HG03432 (cell line): ENCODE measurements around the gene SNX32.
A peak's percentile ranks its signal among the peaks of the same experiment; 100 is the strongest.

Source experiments
- ATAC-seq: cut with Tn5 transposase; IDR thresholded peaks from one replicate; pipeline ENCODE4 v1.9.1; 2021; ENCODE audit warnings: mild to moderate bottlenecking, moderate library complexity; ENCODE audit not compliant: unreplicated experiment

The SNX32 gene

DNA sequence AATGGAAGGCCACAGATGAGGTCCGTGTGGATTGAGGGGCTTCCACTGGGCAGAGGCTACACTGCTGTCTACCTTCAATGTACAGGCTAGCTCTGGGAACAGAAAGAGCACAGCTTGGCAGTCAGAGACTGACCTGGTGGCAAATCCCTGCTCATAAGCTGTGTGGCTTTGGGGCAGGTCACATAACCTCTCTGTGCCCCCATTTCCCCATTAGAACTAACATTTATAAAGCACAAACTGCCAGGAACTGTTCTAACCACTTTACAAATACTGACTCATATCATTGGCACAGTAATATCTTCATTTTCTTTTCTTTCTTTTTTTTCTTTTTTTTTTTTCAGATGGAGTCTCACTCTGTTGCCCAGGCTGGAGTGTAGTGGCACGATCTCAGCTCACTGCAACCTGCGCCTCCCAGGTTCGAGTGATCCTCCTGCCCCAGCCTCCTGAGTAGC lies 63.3 kb downstream of the SNX32 start:
- no peak for ATAC-seq

DNA sequence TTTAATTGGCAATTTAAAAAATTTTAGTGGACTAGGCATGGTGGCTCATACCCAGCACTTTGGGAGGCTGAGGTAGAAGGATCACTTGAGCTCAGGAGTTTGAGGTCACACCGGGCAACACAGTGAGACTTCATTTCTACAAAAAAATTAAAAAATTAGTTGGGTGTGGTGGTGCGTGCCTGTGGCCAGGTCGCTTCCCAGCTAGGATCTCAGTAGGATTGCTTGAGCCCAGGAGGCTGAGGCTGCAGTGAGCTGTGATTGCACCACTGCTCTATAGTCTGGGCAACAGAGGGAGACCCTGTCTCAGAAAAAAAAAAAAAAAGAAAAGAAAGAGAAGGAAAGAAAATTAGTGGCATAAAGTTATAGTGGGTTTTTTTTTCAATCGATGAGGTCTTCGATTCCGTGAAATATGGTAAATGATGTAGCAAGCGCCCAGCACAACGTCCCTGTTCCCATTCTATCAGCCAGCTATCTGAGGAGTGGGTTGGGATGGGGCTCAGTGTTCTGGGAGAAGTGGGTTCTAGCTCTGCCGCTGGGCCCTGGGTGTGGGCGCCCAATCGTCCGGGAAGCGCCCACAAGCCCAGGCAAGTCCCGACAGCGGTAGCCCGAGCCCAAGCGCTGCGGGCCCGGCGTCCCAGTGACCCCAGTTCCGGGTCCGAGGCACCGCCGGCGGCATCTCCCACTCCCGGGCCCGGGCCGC lies 65.0 kb downstream of the SNX32 start:
- ATAC-seq, result no peak

DNA sequence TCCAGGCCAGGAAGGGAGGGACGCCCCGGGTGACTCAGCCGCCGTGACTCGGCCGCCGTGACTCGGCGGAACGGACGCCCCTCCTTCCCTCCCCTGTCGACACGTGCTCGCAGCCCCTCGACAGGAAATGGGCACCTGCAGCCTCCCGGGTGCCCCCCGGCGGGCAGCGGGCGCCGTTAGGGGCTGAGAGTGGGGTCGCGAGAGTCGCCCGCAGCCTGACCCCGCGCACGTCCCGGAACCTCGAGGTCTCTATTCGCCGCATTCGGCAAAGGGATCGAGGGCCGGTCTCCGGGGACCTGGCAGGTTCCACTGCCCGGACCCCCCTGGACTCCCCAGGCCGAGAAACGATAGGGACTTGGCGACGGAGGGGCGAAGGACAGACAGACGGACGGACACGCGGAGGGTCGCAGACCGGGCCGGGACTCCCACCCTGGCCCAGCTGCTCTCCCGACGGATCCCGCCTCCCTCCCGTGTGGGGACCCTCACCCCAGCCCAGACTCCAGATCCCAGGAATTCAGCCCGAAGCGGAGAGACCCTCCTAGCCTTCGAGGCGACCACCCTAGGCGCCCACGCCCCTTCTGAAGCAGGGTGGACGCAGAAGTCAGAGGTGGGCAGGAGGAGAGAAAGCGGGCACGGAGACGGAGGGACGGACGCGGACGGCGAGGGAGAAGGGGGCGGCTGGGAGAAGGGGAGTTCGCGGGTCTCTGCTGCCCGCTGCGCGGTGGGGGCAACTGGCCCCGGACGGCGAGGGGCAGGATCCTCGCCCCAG lies 65.8 kb downstream of the SNX32 start:
- ATAC-seq, result peak; percentile 2

DNA sequence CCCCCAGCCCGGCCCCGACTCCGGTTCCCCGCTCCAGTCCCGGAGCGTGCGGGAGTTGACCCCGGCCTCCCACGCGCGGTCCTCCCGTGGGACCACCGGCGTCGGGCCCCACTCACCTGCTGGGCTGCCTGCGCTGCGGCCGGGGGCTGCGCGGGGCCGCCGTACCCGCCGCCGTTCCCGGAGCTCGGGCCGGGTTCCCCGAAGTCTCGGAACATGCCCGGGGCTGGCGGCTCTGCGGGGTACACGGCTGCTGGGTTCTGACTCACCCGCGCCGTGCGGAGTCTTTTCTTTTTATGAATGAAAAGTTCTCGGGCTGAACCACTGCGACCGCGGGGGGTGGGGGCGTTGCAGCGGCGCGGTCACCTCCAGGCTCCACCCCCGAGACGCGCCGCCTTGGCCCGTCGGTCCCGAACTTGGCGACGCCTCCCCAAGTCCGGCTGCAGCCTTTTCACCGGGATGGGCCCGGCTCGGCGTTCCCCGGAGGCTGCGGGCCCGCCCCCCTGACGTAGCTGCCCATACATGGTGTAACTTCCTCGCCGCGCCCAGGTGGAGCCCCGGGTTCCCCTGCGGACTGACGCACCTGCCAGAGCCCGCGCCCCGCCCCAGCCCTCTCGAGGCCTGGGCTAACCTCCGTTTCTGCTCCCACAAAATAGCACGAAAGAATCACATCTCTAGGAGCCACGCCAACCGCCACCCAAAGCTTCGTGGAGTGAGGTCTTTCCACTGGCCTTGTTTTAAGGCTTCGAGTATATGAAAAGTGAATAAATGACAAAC lies 66.5 kb downstream of the SNX32 start, which contains the start of gene FOSL1:
TSS of gene FOSL1 (minus strand) at position 264 of the 774 bp plus-strand sequence. CDS start at position 215, 49 bp downstream.
- ATAC-seq, result peak; percentile 78

DNA sequence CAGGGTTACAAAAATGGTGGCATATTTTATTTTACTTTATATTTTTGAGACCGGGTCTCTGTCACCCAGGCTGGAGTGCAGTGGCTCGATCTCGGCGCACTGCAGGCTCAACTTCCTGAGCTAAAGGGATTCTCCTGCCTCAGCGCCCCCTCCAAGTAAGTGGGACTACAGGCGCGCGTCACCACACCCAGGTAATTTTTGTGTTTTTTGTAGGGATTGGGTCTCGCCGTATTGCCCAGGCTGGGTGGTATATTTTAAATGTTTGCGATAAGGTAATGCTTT lies 67.1 kb downstream of the SNX32 start:
- ATAC-seq, result no peak

DNA sequence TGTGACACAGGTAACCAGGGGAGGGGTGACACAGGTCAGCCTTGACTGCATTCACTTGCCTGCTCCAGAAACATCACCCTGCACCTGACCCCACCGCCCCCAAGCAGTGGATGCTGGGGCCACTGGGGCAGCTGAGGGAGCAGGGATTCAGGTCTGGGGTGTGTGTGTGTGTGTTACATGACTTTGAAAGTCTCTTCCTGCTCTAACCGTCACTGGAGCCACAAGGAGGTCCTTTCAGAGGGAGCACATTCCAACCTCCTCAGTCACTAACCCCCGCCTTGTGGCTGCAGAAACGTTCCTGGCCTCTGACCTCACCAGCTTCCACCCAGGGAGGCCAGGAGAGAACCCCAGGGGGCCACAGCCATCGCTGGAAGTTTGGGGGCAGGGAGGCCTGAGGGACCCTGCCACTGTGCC lies 69.3 kb downstream of the SNX32 start:
- ATAC-seq, result no peak
